Measurements from ENCODE around the gene CHD5.

CHD5 gene

DNA sequence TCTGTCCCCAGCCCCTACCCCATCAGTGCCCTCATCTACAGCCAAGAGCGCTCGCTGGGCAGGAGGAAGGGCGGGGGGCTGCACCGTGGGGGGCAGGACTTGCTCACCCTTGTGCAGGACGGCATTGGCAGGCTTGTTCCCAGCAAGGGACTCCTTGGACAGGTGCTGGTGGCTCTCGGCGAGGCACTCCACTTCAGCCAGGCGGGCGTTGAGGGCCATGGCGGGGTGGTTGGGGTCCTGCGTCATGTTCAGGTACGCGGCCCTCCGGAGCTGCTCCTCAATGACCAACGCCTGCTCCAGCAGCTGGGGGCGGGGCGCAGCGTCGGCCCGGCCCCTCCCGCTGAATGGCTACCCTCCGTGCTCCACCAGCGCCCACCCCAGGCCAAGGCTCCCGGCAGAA is 70.4 kb downstream of the CHD5 start:
- no peak for DNase-seq

DNA sequence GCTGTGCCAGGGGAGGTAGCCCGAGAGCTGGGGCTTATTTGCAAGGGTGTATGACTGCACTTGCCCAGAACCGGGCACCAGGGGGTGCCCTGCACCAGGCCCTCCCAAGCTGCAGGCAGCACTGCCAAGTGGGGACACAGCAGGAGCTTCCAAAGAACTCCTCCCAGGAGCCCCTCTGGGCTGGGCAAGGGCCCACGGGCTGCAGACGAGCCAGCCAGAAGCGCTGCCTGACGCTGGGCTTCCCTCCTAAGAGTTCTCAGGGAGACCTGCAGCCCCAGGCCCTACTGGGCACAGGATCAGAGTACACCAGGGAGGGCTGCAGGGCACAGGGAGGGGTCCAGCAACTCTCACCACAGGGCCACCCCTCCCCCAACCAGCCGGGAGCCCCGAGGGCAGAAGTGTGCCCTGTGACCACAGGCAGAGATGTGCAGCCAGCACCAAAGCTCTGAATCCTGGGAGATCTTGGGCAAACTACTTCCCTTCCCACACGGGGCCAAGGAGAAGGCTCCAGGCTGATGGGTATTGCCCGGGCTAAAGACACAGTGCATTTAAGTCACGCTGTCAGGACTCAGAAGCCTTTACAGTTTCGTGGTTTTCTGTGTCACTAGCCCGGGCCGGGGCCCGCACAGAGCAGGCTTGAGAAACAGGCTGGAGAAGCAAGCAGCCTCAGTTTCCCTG is 71.0 kb downstream of the CHD5 start:
- DNase-seq: peak; percentile 17

DNA sequence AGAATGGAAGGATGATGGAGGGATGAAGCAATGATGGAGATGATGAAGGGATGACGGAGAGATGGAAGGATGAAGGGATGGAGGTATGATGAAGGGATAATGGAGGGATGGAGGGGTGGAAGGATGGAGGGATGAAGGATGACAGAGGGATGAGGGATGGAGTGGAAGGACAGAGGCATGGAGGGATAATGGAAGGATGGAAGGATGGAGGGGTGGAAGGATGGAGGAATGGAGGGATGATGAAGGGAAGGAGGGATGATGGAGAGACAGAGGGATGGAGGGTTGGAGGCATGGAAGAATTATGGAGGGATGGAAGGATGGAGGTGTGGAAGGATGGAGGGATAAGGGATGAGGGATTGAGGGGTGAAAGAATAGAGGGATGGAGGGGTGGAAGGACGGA is 71.6 kb downstream of the CHD5 start:
- DNase-seq: no peak

DNA sequence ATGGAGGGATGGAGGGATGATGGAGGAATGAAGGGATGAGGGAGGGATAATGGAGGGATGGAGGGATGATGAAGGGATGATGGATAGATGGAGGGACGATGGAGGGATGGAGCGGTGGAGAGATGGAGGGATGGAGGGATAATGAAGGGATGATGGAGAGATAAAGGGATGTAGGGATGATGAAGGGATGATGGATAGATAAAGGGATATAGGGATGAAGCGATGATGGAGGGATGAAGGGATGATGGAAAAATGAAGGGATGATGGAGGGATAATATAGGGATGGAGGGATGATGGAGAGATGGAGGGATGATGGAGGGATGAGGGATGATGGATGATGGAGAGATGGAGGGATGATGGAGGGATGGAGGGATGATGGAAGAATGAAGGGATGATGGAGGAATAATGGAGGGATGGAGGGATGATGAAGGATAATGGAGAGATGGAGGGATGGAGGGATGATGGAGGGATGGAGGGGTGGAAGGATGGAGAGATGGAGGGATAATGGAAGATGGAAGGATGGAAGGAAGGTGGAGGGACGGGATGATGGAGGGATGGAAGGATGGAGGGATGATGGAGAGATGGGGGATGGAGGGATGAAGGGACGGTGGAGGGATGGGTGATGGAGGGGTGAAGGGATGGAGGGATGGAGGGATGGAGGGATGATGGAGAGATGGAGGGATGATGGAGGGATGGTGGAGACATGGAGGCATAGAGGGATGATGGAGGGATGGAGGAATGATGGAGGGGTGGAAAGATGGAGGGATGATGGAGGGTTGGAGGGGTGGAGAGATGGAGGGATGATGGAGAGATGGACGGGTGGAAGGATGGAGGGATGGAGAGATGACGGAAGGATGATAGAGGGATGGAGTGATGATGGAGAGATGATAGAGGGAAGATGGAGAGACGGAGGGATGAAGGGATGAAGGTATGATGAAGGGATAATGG is 72.4 kb downstream of the CHD5 start:
- no peak for DNase-seq

DNA sequence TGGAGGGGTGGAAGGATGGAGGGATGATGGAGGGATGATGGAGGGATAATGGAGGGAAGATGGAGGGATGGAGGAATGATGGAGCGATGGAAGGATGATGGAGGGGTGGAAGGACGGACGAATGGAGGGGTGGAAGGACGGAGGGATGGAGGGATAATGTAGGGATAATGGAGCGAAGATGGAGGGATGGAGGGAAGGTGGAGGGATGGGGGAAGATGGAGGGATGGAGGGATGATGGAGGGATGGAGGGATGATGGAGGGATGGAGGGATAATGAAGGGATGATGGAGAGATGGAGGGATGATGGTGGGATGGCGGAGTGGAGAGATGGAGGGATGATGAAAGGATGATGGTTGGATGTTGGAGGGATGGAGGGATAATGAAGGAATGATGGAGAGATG is 73.1 kb downstream of the CHD5 start:
- DNase-seq: no peak

DNA sequence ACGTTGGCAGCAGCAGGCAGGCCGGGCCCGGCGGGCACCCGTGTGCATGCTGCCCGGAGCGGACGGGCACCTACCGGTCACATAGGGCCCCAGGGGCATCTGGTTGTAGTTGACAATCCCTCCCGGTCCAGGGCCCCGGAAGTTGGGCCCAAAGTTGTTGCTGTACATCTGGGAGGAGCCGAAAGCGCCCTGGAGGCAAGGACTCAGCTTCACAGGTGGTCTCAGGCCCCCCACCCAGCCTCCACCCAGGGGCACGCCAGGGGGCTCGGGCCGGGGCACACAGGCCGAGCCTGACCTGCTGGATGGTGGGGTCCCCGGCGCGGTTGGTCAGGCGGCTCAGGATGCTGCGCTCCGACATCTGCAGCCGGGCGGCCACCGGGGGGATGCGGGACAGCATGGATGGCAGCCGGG is 73.8 kb downstream of the CHD5 start:
- DNase-seq: no peak

DNA sequence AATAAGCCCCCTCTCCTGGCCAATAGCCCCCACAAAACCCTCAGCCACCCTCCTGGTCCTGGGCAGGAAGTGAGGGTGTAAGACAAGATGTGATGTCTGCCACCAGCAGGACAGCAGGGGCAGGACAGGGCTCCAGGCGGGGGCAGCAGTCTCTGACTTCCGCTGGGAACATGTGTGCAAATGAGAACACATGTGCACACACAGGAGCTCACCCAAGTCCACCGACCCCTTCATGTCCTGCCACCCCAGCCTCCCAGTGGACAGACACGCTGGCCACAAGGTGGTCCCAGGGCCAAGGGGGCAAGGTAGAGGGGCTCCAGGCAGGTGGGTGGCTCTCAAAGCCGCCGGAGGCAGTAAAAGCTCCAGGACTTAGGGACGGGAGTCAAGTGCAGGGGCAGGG is 74.4 kb downstream of the CHD5 start:
- no peak for DNase-seq

DNA sequence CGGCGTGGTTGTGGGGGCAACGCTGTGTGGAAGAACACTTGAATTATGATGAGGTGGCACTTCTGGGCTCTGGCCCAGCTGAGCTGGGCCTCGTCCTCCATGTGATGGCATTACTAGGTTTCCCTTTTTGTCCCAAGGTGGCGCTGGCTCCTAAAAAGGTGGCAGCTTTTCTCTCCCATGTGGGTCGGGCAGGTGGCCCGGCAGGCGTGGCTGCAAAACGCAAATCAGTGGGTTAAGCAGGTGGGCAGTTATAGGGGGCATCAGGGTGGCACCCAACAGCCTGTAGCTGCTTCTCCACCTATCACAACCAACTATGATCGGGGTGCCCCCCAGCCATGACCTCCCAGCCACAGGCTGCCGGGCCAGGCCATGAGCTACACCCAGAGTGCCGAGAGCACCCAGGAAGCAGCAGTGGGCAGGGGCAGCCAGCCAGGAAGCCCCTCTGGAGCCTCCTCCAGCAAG is 74.9 kb downstream of the CHD5 start:
- no peak for DNase-seq

DNA sequence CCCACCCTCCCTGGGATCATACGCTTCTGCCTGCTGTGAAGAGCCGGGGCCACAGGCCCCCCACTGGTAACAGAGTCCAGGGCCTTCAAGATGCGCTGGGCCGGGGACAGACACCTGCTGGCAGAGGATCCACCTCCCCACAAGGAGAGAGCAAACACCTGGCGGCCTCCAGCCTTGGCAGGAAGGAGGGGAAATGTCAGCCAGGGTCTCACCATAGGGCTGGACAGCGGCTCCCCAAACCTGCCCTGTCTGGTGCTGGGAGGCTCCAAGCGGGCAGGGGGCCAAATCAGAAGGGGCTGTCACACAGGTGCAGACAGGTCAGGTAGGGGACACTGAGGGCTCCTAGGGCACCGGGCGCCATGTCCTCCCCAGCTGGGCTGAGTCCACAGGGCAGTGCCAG is 75.5 kb downstream of the CHD5 start:
- no peak for DNase-seq

DNA sequence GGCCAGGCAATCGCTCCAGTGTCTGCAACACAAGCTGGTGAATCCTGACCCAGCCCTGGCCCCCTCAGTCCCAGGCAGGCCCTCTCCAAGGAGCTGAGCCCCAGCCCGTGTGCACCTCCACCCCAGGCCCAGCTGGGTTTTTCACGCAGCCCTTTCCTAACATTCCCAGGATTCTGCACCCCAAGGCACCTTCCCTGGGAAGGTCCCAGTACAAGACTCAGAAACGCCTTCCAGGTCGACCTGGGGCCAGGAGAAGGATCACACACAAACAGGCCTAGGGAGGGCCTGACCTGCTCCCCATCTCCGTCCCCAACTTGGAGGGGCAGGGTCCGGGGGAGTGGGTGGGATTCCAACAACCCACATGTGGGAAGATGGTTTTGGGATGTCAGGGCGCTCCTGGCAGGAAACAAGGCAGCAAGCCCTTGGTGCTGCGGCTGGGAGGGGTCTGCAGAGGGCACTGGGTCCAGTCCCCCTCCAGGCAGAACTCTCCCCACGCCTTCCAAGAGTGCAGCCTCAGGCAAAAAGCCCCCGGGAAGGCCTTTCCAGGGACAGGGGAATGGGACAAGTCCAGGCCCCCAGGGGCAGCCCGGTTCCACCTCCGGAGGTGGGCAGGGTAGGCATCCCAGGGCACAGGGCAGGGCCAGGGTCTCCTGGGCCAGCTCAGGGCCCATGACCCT is 76.1 kb downstream of the CHD5 start:
- no peak for DNase-seq

DNA sequence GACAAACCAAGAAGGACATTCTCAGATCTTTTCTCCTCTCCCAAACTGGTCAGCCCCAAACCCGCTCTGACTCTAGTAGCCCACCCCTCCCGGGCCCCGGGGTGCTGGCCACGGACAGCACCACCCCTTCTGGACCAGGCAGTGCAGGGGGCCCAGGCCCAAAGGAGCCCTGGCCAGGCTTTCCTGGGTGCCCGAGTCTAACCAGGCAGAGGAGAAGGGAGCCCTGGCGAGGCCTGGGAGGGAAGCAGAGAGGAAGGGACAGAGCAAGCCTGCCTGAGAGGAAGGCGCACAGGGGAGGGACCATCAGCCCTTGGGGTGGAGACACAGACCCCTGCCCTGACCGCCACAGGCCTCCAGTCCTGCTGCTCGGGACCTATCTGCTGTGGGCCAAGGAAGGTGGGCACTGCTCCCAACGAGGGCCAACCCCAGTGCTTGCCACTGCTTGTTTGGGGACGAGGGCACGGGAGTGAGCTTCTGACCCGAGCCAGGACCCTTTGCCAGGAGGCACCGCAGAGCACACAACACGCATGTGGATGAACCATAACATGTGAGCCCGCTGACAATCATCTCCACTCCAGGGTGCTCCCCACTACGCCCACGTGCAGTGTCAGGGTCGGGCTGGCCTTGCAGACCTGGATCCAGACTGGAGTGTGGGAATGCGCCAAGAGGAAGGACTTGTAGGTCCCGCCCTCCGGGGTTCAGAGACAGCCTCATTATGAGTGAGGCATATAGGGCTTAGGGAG is 76.8 kb downstream of the CHD5 start:
- DNase-seq: no peak

DNA sequence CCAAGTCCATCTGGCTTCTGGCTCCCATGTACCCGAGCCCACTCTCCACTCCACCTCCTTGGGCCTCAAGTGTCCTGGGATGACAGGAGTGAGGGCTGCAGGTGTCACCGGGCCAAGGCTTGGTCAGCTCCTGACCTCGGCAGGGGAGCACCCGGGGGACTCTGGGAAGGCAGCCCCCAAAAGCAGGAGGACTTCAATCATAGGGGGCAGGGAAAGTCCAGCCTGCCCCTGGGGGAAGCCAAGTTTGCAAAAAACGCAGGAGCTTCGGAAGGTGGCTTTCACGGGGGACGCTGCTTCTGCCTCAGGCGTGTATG is 77.6 kb downstream of the CHD5 start:
- DNase-seq: no peak

DNA sequence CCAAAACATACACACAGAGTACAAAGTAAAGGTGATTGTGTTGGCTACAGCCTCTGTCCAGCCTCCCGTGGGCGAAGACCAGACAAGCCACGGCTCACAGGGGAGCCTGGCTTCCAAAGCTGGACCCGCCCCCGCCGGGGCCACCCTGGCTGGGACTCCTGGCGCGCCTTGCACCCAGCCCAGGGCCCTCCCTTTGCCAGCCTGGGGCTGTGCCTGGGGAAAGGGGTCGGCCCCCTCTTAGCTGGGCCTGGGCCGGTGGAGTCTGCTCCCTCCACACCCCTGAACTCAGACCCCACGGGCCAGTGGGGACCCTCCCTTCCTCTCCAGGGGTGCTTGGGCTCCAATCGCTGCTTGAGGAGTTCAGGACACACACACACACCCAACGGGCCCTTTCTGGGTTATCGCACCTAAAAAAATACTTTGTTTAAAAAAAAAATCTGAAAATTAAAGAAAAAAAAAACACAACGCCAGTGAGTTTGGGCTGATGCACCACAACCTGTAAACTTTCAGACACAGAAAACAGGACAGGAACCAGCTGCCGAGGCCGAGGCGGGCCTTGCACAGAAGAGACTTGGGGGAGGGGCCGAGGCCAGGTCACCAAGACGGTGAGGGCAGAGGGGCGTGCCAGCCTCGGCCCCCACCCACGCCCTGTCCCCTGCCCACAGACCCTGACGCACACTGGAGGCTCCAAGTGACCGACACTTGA is 78.1 kb downstream of the CHD5 start:
- no peak for DNase-seq

DNA sequence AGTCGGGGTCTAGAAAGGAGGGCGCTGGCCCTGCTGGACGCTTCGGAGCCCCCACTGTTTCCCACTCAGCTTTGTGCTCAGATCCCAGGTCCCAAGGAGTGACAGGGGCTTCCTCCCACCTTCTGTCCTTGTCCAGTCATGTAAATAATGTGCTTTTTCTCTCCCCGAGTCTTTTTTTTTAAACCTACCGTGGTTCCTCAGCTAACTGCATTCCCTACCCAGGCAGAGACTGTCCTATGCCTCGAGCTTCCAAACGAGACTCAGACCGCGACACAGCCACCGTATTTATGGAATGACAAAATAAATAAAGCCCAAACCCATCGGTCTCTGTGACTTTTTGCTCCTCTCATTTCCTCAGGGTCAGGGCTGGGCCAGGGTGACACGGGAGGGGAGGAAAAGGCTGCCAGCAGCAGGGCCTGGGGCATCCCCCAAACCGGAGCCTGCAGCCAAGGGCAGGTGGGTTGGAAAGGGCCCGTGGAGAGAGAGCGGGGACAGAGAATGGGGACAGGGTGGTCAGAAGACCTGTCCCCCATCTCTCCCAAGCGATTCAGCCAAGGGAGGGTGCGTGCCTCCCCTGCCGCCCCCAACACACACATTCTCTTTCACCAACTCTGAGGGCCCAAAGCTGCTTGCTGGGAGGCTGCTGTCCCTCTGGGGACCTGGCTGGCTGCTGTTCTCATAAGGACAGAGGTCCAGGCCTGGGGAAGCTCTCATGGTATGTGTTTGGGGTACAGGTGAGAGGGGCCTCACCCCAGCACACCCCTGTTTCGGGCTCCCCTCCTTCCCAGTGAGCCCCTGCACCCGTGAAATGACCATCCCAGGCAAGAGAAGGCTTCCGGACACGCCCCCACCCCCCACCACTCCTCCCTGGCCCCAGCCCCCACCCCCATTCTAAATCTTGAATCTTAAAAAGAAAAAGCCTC is 79.0 kb downstream of the CHD5 start:
- DNase-seq: no peak

DNA sequence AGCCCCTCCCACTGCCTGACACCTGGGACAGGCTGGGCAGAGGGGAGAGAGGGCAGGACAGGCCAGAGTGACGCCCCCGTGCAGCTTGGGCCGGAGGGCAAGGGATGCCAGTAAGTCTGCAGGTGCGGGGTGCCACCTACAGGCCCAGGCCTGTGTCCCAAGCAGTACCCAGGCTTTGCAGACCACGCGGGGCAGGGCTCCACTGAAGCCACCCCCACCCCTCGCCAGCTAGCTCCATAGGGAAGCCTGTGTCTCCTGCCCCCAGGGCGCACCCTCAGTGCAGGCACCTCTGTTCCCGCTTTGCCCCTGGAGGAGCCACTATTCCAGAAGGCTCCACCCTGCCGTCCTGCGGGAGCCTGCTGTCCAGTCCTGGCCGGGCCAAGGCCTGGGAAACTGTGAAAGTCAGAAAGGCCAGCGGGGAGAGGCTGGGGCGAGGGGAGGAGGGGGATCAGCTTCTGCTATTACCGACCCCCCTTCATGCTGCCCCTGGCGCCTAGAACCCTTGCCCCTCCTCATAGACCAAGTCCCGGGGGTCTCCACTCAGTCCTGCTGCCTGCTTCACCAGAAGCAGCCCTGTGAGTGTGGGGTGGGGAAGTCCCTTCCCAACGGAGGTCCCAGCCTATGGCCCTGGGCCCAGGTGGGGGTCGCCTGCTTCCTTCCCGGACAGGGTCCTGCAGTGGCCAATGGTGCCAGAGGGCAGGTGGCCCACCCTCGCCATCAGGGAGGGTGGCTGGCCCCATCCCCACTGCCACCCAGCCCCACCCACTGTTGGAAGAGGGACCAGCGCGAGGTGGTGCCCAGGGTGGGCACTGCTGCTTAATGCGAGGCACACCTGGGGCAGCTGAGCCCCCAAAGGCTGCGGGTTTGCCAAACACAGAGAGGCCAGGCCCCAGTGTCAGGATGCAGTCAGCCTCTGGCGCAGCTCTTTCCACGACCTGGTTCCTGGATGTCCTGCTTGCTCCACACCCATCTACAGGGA is 80.0 kb downstream of the CHD5 start:
- DNase-seq: no peak

DNA sequence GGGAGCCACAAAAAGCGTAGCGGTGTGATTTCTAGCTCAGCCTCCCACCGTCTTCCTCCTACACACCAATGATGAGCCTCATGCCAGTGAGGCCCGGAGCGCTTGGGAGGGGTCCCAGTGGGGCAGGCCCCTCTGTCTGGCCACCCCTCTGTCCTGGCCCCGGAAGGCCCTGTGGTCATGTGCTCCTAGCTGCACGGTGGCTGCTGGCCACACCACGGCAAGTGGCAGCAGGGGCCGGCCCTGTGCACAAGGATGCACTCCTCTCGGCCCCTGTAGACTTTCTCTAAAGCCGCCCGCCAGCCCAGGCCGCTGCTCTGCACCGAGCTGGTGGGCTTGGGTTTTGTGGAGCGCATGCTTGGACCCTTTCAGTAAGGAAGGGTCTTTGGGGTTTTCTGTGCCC is 80.8 kb downstream of the CHD5 start:
- DNase-seq: no peak

DNA sequence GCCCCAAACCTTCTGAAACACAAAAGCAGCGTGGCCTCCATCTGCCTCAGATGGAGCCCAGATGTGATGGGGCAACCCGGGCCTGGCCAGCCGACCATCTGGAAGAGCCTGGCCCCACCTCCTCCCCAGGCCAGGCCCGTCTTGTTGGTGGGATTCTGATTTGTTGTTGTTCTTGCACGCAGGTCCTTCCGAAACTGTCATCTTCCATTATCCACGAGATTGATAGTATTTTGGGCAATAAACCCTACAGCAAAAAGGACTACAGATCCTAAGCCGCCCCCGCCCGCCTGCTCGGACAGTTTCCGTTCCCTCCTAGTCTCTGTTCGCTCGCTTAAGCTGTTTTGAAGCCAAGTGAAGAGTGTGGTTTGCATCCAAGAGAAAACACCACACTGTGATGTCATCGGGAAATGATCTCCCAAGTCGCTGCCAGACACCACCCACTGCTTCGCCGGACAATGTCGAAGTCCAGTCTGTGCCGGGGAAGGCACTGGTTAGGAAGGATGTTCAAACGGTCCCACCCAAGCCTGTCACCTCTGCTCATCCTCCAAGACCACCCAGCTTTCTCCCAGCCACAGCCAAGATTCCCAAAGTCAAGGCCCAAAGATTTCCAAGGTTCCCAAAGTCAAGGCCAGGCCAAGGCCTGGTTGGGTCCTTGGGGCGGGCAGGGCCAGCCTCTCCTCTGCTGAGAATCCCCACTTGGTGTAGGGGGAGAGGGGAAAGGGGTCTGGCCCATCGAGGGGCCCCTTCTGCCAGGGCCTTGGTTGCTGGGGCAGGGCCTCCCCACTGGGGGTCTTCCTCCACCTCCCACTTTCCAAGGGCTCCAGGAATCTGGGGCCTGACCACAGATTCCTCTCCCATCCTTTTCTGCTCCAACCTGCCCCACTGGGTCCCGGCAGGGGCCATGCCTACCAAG is 81.6 kb downstream of the CHD5 start:
- no peak for DNase-seq

DNA sequence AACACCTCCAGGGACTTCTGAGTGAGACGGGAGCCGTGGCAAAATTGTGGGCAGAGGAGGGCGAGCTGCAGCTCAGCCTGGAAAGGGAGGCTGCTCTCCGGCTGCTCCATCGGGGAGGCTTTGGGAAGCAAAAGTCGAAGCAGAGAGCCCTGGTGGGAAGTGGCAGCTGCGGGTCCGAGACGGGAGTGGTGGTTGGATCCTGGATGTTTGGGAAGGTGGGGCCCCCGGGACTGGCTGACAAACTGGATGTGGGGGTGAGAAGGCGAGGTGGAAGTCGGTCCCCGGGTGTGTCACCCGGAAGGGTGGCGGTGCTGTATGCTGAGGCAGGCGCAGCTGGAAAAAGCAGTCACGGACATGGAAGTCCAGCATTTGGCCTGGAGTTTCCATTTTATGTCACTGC is 82.3 kb downstream of the CHD5 start:
- no peak for DNase-seq

DNA sequence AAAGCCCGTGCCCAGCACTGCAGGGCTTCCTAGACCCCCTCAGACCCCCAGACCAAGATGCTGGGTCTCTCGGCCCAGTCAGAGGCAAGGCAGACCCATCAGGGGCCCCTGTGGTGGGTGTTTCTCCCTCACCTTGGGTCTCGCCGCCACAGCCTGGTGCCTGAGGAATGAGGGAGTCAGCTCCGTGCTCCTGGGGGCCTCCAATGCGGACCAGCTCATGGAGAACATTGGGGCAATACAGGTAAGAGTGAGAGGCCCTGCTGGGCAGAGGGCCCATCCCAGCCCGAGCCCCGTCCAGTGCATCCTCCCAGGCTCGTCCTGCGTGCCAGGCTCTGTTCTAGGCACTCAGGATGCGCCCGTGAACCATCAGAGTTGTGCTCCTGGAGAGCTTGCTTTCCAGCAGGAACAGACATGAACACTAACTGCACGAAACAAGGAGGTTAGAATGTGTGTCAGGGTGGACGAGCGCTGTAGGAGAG is 83.0 kb downstream of the CHD5 start:
- no peak for DNase-seq
